Stimulated activated CD8-positive, alpha-beta memory T cell treated with anti-CD3 and anti-CD28 coated beads, Interleukin-7, amount 100 ng/mL, for 48 hours (primary cell): ENCODE measurements around the gene C1QL3.

Experiments
- DNase-seq, 2 donors: peaks; one replicate each; pipeline ENCODE4 v3.0.0-alpha.2; 2020; ENCODE audit warnings: low read depth in 1 of 2; ENCODE audit errors: extremely low read depth in 1 of 2

The C1QL3 gene

DNA sequence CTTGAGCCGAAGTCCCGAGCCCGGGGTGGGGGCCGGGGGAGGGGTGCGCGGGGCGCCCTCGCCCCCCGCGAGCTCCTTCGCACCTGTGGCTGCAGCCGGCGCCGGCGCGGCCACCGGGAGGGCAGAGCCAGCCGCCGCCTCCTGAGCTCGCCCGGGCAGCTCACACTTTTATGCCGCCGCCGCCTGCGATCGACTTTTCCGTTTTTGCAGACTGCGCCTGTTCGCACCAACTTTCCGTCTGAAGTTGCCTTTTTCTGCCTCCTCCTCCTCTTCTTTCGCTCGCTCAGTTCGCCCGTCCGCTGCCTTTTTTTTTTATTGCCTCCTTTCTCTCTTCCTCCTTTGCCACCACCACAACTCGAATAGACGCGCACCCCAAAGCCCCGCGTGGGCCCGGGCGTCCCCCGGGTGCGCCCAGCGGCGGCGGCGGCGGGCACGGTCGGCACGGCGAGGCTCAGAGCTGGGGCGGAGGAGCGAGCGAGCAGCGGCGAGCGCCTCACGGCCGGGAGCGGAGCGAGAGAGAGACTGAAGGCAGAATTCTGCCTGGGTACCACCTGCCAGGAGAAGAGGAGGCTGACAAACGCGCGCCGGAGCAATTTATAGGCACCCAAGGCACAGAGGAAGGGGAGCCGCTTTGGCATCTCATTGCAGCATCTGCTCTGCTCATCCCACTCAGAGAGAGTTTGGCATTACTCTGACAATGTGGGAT lies at the start of gene C1QL3:
C1QL3 (minus strand) TSS at position 569 of the 706 bp plus-strand sequence. CDS start 814 bp downstream, outside the sequence.
- no peak for DNase-seq

- no peak for DNase-seq
Measured at GRCh38 chr10:16570731-16571130, 49.1 kb upstream of the C1QL3 start.

DNA sequence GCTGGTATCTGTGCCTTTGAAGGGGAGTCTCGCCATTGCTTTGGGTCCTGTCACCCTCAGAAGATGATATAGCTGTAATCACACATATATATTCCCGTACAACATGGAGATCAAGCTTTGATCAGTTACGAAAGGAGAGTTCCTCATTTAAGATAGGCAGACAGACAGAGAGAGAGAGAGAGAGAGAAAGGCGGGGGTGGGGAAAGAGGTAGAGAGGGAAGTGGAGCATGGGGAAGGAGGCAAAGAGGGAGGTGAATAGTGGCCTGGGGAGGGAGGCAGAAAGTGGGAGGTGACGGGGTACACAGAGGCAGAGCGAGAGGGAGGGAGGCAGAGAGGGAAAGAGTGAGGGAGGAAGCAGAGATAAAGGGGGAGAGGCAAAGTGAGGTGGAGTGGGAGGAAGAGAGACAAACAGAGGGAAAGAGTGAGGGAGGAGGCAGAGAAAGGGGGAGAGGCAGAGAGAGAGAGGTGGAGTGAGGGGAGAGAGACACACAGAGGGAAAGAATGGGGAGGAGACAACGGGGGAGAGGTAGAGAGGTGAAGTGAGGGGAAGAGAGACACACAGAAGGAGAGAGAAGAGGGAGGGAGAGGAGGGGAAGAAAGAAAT lies 44.6 kb upstream of the C1QL3 start:
- no peak for DNase-seq

GRCh38 chr10:16565604-16566003 lies 43.9 kb upstream of the C1QL3 start:
- no peak for DNase-seq

DNA sequence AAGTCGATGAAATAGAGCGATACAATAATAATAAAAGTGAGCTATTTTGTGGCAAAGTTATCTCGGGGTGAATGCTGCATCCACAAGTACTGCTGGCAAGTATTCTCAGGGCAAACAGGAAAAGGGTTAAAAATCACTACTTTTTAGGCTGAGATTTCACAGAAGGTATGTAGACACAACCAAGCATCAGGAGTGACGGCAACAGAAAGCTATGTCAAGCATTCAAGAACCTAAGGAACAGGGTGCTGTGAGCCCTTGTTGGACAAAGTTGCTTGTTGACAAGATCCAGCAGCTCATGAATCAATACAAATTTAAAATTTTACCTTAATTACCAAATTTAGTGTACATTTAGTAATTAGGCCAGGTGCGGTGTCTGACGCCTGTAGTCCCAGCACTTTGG lies 41.2 kb upstream of the C1QL3 start:
- DNase-seq = no peak

- DNase-seq = no peak
Measured at GRCh38 chr10:16559236-16559773, 37.6 kb upstream of the C1QL3 start.

- no peak for DNase-seq
Measured at GRCh38 chr10:16547973-16548372, 26.3 kb upstream of the C1QL3 start.

DNA sequence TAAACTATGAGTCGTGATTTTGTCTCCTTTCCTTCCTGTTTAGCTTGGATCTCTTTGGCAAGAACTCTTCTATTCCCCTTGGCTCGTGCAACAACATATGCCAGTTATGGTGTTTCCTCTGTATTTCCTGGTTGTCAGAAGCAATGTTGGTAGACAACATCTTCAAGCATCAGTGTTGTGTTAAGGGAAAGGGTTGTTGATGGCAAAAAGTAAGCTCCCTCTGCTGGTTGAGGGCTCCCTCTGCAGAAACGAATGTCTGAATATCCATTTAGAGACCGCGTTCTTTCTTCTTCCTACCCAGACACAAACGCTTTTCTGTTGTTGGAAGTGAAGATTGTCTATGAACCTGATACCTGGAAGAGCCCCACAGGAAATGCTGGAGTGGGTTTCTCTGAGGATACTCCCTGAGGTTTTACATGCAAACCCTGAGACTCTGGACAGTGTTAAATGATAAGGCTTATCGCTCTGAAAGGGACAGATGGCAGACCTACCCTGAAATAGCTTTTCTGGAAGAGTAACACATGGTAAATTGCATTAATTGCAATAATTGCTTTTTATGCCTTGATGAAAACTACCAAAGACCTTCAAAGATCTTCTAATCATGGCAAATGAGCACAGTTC lies 23.5 kb upstream of the C1QL3 start:
- DNase-seq = no peak

DNA sequence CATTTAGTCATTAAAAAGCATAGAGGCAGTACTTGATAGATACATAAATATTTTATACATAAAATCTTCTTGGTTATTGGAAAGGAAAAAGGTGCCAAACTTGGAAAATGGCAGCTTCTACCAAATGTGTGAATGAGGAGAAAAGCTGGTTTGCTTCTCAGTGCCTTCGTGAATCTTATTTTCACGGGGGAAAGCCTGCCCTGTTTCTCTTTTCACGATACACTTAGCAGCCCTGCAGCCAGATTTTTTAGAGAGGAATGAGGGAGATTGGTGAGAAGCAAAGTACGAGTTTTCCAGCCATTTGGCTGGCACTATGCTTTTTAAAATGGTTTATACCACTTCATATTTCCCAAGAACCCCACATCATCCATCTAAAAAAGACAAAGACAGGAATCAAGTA lies 22.9 kb upstream of the C1QL3 start:
- no peak for DNase-seq

- no peak for DNase-seq
Measured at GRCh38 chr10:16544099-16544498, 22.4 kb upstream of the C1QL3 start.

DNA sequence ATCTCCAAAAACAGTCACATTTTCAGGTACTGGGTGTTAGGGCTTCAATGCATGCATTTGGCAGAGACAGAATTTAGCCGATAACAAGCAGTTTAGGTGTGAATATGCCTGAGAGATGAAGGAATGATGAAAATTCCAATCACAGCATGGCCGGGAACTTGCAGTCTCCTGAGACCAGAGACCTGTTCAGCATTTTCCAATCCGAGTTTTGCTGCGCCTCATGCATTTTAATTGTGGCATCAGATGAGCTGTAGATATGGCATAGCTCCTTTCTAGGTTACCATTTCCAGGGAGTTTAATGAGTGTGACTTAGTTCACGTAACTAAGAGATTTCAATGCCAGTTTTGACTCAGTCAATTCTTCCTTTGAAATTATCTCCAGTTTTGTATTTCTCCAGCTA lies 14.5 kb upstream of the C1QL3 start:
- no peak for DNase-seq

DNA sequence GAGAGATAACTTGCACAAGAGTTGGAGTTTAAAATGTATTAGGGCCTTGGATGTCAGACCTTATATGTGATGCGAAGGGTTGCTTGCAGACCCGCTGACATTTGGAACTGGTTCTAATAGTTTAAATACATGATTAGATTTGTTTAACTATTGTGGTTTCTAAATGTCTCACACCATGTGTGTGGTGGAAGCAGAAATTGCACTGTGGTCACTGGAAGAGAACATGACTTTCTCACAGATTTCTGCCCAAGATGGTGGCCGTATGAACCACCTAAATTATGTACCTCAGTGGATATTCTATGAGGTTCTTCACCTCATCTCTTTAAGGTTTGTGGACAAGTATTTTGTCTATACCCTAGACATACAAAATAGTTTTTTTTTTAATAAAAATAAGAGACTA lies 8.2 kb upstream of the C1QL3 start:
- DNase-seq = no peak

GRCh38 chr10:16527452-16527851 lies 5.8 kb upstream of the C1QL3 start:
- no peak for DNase-seq

DNA sequence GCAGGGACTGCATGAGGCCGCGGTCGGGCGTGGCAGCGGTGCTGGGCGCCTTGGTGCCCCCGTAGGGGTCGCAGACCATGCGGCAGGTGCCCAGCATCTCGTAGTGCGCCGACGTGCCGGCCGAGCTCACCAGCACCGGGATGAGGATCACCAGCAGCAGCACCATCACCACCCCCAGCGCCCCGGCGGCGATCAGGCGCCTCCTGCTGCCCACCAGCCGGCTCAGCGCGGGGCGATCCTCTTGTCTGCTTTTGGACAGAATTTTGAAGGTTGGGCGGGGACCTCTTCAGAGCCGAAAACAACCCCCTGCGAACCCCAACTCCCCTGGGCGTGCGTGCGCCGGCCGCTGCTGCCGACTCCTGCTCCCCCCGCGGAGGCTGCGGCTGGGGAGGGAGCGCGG lies 779 bp downstream of the C1QL3 start:
- DNase-seq = peak in 1 of 2 donors; percentile 20

GRCh38 chr10:16519908-16520861 lies 1.5 kb downstream of the C1QL3 start:
- no peak for DNase-seq

DNA sequence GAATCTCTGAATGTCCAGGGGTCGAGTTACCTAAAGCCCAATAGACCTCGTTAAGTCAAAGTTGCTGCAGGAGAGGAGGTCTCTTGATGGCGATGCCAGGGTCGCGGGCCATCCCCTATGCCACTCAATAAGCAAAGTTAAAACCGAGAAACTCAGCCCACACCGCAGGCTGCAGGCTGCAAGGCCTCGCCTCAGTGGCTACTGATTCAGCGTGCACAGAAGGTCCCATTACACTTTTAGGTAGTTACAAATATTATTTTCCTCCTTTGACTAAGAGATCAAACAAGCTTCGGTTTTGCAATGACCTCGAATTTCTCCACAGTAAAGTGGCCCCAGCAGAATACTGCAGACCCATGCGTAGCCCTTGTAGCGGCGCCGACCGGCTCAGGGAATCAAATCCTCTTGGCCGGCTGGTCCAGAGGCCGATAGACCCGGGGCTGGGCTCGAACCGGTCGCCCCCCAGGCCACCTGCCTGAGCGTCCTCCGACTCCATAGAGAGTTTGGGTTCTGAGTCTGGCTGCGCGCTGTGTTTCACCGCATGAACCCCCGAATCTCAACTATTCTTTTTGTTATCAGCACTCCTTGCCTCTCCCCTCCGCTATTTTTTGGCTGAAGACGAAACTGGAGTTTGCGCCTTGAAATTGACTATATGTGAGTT lies 2.3 kb downstream of the C1QL3 start:
- DNase-seq = no peak

GRCh38 chr10:16518822-16519221 lies 2.9 kb downstream of the C1QL3 start:
- no peak for DNase-seq

- DNase-seq = no peak
Measured at GRCh38 chr10:16510843-16511242, 10.8 kb downstream of the C1QL3 start.

DNA sequence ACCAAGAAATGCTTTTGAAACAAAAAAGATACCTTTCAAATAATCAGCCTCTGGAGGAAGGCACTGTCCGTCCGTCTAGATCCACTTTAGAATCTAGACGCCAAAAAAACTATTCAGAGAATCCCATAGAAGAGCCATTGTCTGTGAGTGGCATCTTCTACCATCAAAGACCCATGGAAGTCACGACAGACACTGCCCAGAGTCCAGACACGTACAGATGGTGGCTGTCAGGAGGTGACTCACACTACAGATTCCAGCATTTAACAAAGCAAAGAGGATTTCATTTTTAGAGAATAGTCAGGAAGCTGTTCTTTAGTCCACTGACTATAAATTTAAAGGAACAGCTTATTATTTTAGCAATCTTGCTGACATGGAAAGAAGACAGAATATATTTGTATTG lies 11.7 kb downstream of the C1QL3 start:
- DNase-seq = no peak

GRCh38 chr10:16505161-16505560 lies 16.5 kb downstream of the C1QL3 start:
- DNase-seq = no peak
